MG63 (cell line): ENCODE results near the gene ARAP2. TPM values are rescaled to one million over a fixed set of nuclear protein-coding genes. Genes with fewer than 3 reads are reported as not detected.

Source experiments
- total RNA-seq: library from RNA; depleted of rRNA; stranded (reverse); fragments of >200 nt; shearing (Covaris generic); gene quantifications from 2 replicates; pipeline ENCODE4 v1.2.3, GENCODE V29; 2014; ENCODE audit warnings: low replicate concordance; rRNA removed

ARAP2 gene
- total RNA-seq, 1 experiment from 2014 or later: 1.3 TPM

Other genes with a start within 250 kb of the ARAP2 start
- not detected in 2 replicates for gene DTHD1, start 37.1 kb upstream of the ARAP2 start, total RNA-seq